ENCODE measurements around the gene OR5D16.
"Not testable (repeated sequence)": the region's sequence is repeated elsewhere in the genome, so short reads cannot be mapped to it uniquely, and the experiment has no call there.

DNA sequence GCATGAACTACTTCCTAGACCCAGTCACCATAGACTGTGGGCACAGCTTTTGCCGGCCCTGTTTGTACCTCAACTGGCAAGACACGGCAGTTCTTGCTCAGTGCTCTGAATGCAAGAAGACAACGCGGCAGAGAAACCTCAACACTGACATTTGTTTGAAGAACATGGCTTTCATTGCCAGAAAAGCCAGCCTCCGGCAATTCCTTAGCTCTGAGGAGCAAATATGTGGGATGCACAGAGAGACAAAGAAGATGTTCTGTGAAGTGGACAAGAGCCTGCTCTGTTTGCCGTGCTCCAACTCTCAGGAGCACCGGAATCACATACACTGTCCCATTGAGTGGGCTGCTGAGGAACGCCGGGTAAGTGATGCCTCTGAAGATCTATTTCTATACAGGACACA, 46.9 kb downstream of the OR5D16 start:
- TF ChIP-seq FOXM1 (IDR thresholded peaks at IDR 0.05; ENCODE audit: borderline replicate concordance); TARDBP (IDR thresholded peaks at IDR 0.05); CTBP1 (IDR thresholded peaks at IDR 0.05; ENCODE audit: borderline replicate concordance); FOXK2 (IDR thresholded peaks at IDR 0.05); SUZ12 (IDR thresholded peaks at IDR 0.05); LEF1 (IDR thresholded peaks at IDR 0.05; ENCODE audit: borderline replicate concordance); BHLHE40 (IDR thresholded peaks at IDR 0.05; ENCODE audit: borderline replicate concordance); ARNT (IDR thresholded peaks at IDR 0.05): not testable (repeated sequence)
